Cardiac septum (tissue), 1 donor: Measurements from ENCODE around the gene RSPH9. TPM values are rescaled to one million over a fixed set of nuclear protein-coding genes. Genes with fewer than 3 reads are reported as not detected.
"Not testable (repeated sequence)": the region's sequence is repeated elsewhere in the genome, so short reads cannot be mapped to it uniquely, and the experiment has no call there.

ENCODE experiments used
- DNase-seq: peaks from one replicate; pipeline ENCODE4 v3.0.0-alpha.2; 2020; ENCODE audit warnings: low spot score
- intact Hi-C: fragments of 100-400 bp; cut with DNase I; formaldehyde crosslinking; loops from one replicate; pipeline ENCODE4 v1.14.0; 2022
- total RNA-seq: library from RNA; stranded (reverse); fragmentation: NEBNext Ultra II Directional; extraction: Animal tissue kit (Norgen Biotek cat#: 25700); gene quantifications from one replicate; pipeline ENCODE4 v1.2.1, GENCODE V29; 2021
- donor health status: DM: no; HTN: no; CAD: no.

RSPH9 gene
- total RNA-seq, 1 donor from 2014 or later, result 0.24 TPM

- DNase-seq, result no peak
- intact Hi-C loops, result no loop called here
Observed at GRCh38 chr6:43679057-43679456, 34.2 kb downstream of the RSPH9 start.

DNA sequence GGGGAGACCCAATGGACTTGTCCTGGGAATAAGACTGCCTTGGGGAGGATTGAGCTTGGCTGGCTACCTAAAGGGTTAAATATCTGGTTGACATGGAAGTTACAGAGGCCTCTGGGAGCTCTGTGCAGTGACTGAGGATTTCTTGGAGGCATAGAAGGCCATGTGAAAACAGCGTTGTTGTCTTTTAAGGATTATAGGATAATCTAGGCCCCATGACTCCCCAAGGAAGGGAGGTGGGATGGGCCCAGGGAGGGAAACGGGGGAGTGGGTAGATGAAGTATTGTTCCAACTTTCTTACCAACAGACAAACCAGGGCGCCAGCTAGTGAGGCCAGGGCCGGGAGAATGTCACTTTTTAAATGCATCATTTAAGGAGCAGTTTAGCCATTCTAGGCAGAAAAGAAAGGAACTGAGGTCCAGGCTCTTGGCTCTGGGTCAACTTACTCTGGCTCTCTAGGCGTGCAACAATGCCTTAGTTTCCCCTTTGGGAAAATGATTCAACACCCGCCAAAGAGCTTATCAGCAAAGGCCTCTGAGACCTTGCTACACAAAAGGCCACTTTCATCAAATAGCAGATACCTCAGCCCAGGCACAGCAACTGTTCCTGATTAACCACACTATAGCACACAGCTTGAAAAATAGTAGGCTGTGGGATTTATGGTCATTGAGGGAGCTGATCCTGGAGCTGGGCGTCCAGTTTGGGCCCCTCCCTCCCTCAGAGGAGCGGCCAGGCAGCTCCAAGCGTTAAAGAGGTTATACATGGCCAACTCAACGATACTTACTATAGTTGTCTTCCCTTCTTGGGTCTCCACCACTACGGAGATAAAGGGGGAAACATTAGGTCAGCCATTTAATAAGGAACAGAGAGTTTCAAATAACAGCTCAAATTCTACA is 35.7 kb downstream of the RSPH9 start:
- no peak for DNase-seq
- intact Hi-C loops, result loop anchor here (5.0 kb wide), 1 partner anchor 37 kb away; no protein-coding TSS in a partner anchor

DNA sequence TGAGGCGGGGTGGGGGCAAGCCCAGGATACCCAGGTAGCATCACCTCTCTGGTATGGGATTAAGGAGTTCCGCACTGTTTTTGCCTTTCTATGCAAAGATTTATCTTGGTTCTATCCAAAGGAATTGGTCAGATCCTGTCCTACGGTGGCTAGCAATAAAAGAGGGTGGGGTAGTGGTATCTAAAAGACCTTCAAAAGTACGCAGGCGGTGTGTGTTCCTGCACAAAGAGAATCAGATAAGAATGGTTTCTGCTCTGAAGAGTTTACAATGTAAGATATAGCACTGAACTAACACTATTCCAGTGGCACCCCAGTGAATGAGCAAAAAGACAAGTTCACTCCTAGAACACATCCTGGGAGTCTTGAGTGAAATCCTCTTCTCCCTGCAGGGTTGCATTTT is 36.5 kb downstream of the RSPH9 start:
- intact Hi-C loops, result loop anchor here (5.0 kb wide), 1 partner anchor 36 kb away; no protein-coding TSS in a partner anchor
- no peak for DNase-seq

DNA sequence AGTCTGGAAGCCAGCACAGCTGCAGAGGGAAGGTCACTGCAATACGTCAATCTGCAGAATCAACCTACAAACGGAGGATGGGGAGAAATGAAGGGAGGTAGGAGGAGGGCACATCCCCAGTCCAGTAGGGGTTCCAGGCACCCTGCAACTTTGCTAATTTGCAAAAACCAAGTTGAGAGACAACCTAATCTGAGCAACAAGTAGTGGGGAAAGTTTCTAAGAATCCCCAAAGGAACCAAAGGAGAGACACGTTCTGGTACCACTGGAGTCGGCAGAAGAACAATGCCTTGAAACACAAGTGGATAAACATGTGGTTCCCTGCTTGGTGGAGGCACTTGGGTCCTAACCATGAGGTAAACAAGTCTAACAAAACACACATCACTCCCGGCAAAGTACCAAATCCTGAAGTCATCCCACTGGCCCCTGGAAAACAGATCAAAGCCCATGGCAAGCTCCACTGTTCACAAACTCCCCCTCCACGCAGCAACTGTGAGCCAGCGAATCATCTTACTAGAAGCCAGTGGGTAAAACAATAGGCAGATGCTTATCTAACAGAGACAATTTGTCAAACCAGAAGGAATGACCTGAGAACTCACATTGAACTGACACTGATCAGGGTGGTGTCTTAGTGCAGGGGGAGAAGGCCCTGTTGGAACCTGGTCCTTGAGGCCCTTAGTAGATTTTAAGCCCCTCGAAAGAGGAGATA is 38.0 kb downstream of the RSPH9 start:
- intact Hi-C loops, result loop anchor here (5.0 kb wide), 1 partner anchor 34 kb away; no protein-coding TSS in a partner anchor
- no peak for DNase-seq

DNA sequence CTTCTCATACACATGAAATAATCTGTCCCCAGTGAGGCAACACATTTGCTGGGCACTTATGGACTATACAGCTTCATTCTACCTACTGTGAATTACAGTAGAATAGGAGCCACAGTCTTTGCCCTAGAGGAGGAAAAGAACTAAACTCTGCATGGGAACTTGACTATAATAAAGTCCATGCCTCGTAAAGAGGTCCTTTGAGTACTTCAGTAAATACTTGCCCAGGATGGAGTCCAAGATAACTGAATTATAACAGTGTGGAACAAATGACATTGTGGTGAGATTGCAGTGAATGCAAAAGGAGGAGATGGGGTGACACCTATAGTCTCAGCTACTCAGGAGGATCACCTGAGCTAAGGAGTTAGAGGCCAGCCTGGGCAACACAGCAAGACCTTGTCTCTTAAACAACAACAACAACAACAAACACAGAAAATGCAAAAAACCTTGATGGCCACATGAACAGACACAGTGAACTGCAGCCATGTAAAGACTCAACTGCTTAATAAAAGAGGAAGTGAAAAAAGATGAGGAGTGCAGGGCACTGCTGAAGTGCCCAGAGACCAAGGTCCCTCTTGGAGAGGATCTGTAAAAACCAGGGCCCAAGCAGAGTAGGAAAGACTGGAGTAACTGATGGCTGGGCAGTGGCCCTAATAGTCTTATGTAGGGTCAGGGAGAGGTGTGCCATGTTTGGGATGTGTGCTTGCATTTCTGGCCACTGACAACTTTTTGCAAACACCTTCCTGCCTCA is 39.0 kb downstream of the RSPH9 start:
- intact Hi-C loops, result loop anchor here (5.0 kb wide), 1 partner anchor 33 kb away; no protein-coding TSS in a partner anchor
- no peak for DNase-seq

DNA sequence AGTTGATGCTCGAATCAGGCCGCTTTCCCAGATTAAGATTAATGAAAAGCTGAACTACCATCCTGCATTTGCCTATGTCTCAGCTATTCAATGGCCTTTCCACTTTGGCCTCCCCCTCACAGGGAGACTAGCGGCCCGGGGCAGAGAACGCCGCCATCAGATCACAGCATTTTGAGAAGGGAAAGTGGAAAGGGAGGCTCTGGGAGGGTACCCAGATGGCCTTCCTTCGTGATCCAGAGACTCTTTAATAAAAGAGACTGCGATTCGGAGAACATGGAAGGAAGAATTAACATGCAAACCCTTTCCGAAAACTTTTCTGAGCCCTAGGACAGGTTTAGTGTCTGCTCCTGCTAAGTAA is 42.2 kb downstream of the RSPH9 start:
- intact Hi-C loops, result loop anchor here (2.0 kb wide), 1 partner anchor 16 kb away; no protein-coding TSS in a partner anchor
- DNase-seq, result no peak

DNA sequence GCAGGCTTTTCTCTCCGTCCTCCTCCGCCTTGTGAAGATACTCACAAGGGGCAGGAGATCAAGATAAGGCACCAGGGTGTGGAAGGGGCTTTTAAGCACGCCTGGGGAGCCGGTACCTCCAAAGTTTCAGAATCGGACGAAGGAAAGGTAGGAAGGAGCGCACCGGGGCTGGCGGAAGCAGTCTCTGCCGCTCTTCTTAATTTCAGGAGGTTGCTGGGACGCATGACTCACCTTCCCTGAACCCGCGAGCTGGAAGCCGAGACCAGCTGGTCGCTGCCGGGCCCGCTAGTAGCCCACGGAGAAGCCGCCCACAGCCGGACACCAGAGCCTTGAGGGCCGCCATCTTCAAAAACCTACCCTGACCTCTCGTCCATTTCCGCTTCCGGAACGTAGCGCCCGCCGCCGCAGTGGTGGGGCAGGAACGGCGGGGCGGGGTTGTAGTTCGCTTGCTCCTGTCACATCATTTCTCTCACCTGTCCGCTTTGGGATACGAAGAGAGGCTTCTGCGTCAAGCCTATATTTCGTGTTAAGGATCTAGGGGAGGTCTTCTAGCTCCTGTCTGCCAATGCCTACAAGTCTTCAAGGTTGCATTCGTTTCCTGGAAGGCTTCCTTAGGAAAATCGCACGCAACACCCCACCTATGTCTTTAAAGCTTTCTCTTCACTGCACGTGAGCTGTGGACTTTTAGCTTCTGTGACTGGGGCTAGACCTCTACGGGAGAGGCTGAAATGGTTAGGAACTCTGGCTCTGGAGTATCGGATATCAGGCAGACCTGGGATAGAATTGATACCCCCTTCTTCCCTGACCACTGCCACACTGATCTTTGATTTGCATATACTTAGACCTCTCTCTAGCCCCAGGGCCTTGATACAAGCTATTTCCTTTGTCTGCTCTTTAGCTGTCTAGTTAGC is 42.9 kb downstream of the RSPH9 start, which contains the start of gene MRPS18A:
TSS of gene MRPS18A (minus strand) at position 355 of the 911 bp plus-strand sequence. CDS start at position 343, 12 bp downstream.
- DNase-seq, result peak; percentile 91
- intact Hi-C loops, result loop anchor here (2.0 kb wide), 1 partner anchor 15 kb away; no protein-coding TSS in a partner anchor

- intact Hi-C loops, result no loop called here
- DNase-seq, result no peak
Observed at GRCh38 chr6:43689421-43689820, 44.6 kb downstream of the RSPH9 start.

DNA sequence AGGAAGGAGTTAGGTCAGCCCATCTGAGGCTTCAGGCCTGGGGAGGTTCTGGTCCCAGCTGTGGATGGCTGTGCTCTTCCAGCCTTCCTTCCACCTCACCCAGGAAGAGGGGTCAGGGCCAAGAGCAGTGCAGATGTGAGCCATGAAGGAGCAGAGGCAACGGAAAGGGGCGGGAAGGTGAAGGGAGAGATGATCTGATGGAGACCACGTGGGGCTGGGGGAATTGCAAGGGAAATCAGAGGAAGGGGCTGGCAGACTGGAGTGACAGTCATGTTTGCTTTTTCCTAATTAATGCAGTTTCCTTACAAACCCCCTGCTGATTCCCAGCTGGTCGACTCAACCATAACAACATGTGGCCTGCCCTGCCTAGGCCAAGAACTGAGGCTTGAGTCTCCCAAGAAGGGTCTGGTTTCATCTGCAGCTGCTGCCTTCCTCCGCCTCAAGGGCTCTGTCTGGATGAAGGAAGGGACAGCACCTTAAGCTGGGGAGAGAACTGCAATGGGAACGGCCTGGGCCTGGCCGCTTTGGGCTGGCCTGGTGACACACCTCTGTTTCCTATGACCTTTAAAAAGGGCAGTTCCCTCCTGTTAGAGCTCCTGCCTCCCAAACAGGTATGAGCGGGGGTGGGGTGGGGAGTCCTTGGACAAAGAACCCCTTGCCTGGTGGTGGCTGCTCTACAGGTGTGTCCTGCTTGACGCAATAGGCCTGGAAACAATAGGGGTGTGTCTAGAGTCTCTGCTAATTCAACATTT is 50.6 kb downstream of the RSPH9 start:
- no peak for DNase-seq
- intact Hi-C loops, result no loop called here

GRCh38 chr6:43695967-43696291 is 51.1 kb downstream of the RSPH9 start:
- intact Hi-C loops, result no loop called here
- no peak for DNase-seq

- no peak for DNase-seq
- intact Hi-C loops, result no loop called here
Observed at GRCh38 chr6:43697421-43697820, 52.6 kb downstream of the RSPH9 start.

GRCh38 chr6:43698584-43699349 is 53.9 kb downstream of the RSPH9 start:
- intact Hi-C loops, result no loop called here
- DNase-seq, result no peak

DNA sequence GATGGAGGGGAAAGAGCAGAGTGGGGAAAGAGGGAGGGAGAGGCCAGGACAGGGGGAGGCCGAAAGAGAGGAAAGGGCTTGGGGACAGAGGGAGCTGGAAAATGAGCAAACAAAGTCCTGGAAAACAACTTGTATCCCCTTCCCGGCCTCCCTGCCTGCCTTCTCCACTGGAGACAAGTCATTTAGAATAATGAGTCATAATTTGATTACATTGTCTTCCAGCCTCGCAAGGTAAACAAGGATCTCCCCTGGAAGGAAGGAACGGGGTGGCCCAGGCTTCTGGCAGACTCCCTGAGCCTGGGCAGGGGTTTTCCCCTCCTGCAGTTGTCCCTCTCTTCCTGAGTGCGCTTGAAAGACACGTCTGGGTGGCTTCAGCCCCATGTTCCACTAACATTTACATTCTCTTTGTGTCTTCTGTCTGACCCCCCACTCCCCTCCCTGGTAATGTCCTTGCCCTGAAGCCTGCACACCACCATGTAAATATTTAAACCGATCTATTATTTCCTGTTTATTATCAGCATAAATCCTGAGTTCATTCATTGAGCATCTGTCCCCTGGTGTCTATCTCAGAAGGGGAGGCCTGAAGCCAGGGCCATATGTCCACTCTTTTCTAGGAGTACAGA is 54.8 kb downstream of the RSPH9 start:
- no peak for DNase-seq
- intact Hi-C loops, result no loop called here

GRCh38 chr6:43700939-43701560 is 56.2 kb downstream of the RSPH9 start:
- DNase-seq, intact Hi-C loops: not testable (repeated sequence)

DNA sequence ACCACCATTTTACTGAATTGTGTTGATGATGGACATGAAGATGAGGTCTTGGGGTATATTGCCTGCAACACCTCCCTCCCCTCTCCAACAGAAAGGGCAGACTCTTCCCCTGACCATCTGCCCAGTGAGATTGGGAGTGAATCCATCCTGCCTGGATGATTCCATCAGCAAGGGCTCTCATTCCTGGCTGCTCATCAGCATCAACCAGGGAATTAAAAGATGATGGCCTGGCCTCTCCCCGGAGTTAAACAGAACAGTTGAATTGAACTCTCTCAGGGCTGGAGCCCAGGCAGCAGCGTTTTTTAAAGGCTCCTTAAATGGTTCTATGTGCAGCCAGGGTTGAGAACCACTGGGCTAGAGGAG is 57.3 kb downstream of the RSPH9 start:
- DNase-seq, result no peak
- intact Hi-C loops, result loop anchor here (2.0 kb wide), 1 partner anchor 15 kb away; the partner anchor contains the start of gene MRPS18A
